Mammary epithelial cell (primary cell): ENCODE results near the gene PRKAB1.

ENCODE experiments used
- CTCF ChIP-seq, 2 donors: IDR thresholded peaks in 1 of 2; conservative IDR thresholded peaks in 1 of 2; 2 replicates each; pipeline ENCODE4 v1.5.1; 2011 to 2012; ENCODE audit warnings: inconsistent platforms in 2 of 2, low read length in 2 of 2, mild to moderate bottlenecking in 2 of 2, control low read depth in 1 of 2, low read depth in 1 of 2; ENCODE audit not compliant: insufficient read depth in 1 of 2; ENCODE audit errors: extremely low read depth in 1 of 2
- EZH2 ChIP-seq: IDR thresholded peaks from 2 replicates; pipeline ENCODE4 v1.6.1; 2012; ENCODE audit warnings: low read length, inconsistent platforms, borderline replicate concordance

- TF ChIP-seq CTCF (conservative IDR thresholded peaks at IDR 0.05 in 1 of 2, IDR thresholded peaks at IDR 0.05 in 1 of 2; ENCODE audit: extremely low read depth in 1 of 2, insufficient read depth in 1 of 2, low read depth in 1 of 2, low read length in 2 of 2) (no peak), EZH2 (no peak)
Measured at GRCh38 chr12:119683816-119684215, 15.9 kb downstream of the PRKAB1 start.
